Skeletal muscle cell (primary cell): ENCODE results near the gene DPP6.

Experiments used
- DNase-seq: peaks from one replicate; pipeline ENCODE4 v3.0.0-alpha.2; 2010; ENCODE audit warnings: low read depth
- H3K4me3 ChIP-seq: 2 replicates; pipeline ENCODE4 v1.5.1; 2011; ENCODE audit warnings: low read depth, mild to moderate bottlenecking, control low read depth, low read length, moderate library complexity

The DPP6 gene

GRCh38 chr7:154484406-154484805 is 432.2 kb downstream of the DPP6 start:
- no peak for DNase-seq
- no peak overlapping the region for H3K4me3 ChIP-seq

GRCh38 chr7:154484943-154485342 is 432.7 kb downstream of the DPP6 start:
- DNase-seq: no peak
- H3K4me3 ChIP-seq: no peak overlapping the region

DNA sequence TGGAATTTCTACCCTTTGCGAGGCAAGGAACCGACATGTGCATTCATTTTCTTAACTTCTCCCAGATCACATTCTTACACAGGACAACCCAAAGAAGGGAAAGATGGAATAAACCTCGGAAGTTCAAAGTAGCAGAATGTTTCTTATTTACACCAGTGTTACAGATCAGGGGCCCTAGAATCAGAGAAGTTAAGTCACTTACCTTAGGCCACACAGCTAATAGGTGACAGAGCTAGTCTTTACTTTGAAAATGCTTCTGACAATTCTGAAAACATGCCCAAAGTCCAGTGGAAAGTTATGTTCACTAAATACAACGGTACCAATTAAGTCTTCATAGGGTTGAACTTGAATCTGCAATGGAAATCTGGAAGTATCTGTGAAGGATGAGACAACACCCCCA is 437.7 kb downstream of the DPP6 start:
- DNase-seq: no peak
- no peak overlapping the region for H3K4me3 ChIP-seq

GRCh38 chr7:154493594-154493993 is 441.4 kb downstream of the DPP6 start:
- H3K4me3 ChIP-seq: no peak overlapping the region
- no peak for DNase-seq

DNA sequence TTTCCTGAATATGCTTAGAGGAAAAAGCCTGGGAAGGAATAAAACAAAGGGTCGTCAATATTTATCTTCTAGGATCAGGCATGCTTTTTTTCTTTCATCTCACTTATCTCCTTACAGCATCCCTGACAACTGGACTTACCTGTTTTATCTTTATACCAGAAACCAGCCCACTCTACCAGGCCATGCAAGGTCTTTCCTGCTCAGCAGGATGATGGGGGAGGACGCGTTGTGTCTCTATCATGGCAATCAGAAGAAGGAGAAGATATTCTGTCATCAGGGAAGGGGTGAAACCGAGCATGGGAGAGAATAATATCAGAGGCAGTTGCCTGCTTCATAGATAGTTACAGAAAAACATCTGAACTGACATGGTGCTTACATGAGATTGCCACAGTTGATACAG is 445.6 kb downstream of the DPP6 start:
- no peak overlapping the region for H3K4me3 ChIP-seq
- no peak for DNase-seq

GRCh38 chr7:154503962-154504550 is 451.9 kb downstream of the DPP6 start:
- H3K4me3 ChIP-seq: no peak overlapping the region
- DNase-seq: no peak

- no peak overlapping the region for H3K4me3 ChIP-seq
- no peak for DNase-seq
Observed at GRCh38 chr7:154504918-154505317, 452.7 kb downstream of the DPP6 start.

DNA sequence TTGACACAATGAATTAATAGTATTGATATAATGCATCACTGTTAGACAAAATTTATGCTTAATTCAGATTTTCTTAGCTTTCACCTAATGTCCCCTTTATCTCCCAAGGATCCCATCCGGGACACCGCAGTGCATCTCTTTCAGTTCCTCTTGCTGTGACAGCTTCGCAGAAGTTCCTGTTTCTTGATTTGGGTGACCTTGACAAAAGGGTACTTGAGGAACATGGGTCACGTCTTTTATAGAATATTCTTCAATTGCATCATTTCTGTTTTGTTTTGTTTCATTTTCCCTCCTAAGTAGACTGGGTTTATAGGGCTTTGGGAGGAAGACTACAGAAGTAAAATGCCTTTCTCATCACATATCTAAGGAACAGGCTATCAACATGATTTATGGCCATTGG is 453.2 kb downstream of the DPP6 start:
- no peak for DNase-seq
- H3K4me3 ChIP-seq: no peak overlapping the region

GRCh38 chr7:154509192-154509591 is 457.0 kb downstream of the DPP6 start:
- no peak overlapping the region for H3K4me3 ChIP-seq

GRCh38 chr7:154512121-154512833 is 460.1 kb downstream of the DPP6 start:
- DNase-seq: no peak

More at GRCh38 chr7:154509192-154509591, 457.0 kb downstream of the DPP6 start:
- no peak for DNase-seq

GRCh38 chr7:154517768-154518167 is 465.6 kb downstream of the DPP6 start:
- no peak for DNase-seq
- H3K4me3 ChIP-seq: no peak overlapping the region

More at GRCh38 chr7:154512121-154512833, 460.1 kb downstream of the DPP6 start:
- H3K4me3 ChIP-seq: no peak overlapping the region

DNA sequence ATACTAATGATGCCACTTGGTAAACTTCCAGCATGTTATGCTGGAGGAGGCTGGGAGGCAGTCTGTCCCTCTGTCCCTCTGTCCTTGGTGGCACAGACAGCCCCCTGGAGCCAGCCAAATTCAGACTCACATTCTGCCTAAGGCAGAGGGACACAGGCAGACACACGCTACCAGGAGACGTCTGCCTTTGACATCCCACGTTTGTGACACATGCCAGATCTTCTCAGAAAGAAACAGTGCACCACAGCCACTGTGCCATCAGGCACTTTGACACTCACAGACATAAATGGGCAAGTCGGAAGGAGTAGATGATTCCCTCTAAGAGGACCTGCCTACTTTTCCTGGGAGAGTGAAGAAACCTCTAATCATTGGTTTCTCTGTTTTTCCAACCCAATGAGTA is 467.0 kb downstream of the DPP6 start:
- no peak for DNase-seq

GRCh38 chr7:154530136-154530535 is 477.9 kb downstream of the DPP6 start:
- no peak overlapping the region for H3K4me3 ChIP-seq
- DNase-seq: no peak

More for the DNA sequence above, 467.0 kb downstream of the DPP6 start:
- no peak overlapping the region for H3K4me3 ChIP-seq

DNA sequence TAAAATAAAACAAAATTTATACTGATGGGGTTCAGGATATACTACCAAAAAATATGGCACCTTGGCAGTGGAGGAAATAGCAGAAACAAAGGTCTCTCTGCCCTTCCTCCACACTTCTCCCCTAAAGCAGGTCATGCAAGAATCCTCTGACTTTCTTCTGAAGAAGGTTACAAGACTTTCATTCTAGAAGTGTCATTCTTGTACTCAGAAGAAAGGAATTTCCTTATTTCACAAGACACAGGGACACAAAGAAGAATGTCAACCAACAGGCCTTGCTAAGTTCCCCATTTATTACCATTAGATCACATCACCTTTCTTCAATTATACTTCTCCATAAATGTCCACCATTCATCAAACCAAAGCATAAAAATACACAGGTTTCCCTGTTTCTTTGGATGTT is 480.6 kb downstream of the DPP6 start:
- no peak for DNase-seq
- H3K4me3 ChIP-seq: no peak overlapping the region

DNA sequence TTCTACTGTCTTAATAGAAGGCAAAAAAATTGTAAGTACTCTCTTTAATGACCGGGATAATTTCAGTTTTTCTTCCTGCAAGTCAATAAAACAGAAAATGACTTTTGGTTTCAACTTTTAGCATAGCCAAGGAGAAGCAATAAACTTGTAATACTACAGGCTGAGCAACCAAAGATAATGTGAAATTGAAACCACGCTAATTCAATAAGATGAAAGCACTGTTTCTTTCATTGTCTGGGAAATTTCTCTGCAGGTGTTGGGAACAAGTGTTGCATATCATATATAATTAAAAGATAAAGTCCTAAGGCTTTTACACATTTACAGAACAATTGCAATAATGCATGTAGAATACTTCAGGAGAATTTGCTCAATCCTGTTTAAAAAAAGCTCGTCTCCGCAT is 488.4 kb downstream of the DPP6 start:
- no peak for DNase-seq
- H3K4me3 ChIP-seq: no peak overlapping the region

- no peak overlapping the region for H3K4me3 ChIP-seq
- DNase-seq: no peak
Observed at GRCh38 chr7:154541606-154542005, 489.4 kb downstream of the DPP6 start.

DNA sequence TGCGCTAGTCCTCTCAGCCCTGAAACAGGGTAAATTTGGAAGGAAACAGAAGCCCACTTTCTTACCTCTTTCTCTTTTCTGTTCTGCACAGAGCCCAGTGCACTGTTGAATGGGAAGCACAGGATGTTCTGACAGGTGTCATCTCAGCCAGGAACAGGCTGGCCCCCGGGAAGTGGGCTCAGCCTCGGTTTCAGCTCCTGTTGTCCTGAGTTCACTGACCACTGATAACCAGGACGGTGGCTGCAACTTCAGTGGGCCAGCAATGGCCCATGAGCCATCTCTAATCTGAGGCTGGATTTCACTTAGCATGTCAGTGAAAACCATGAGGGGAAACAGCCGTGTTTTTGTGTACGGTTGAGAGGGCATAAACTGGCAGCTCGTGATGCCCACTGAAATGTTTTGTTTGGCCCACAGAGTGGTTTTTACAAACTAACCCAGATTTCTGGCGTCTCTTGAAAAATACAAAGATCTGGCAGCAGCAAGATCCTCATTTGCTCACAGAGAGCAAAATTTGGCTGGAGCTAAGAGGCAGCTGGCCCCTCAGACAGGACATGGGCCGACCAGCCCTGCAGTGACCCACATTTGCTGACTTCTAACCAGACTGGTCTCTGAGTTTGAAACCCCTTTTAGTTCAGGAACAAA is 494.9 kb downstream of the DPP6 start:
- H3K4me3 ChIP-seq: no peak overlapping the region
- DNase-seq: no peak

- DNase-seq: no peak
- no peak overlapping the region for H3K4me3 ChIP-seq
Observed at GRCh38 chr7:154553711-154554265, 501.6 kb downstream of the DPP6 start.

DNA sequence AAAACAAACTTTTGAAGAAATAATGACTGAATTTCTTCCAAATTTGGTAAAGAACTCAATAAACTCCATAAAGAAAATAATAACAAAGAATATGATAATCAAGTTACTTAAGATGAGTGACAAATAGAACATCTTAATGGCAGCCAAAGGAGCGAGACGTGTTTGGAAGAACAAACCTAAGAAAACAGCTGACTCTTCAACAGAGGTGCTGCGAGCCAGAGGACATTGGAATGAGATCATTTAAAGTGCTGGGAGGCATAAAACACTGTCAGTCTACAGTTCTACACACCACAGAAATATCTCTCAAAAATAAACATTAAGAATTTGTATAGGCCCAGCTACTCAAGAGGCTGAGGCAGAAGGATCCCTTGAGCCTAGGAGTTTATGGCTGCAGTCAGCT is 507.3 kb downstream of the DPP6 start:
- no peak for DNase-seq
- H3K4me3 ChIP-seq: no peak overlapping the region

GRCh38 chr7:154564676-154565075 is 512.5 kb downstream of the DPP6 start:
- DNase-seq: no peak
- no peak overlapping the region for H3K4me3 ChIP-seq

DNA sequence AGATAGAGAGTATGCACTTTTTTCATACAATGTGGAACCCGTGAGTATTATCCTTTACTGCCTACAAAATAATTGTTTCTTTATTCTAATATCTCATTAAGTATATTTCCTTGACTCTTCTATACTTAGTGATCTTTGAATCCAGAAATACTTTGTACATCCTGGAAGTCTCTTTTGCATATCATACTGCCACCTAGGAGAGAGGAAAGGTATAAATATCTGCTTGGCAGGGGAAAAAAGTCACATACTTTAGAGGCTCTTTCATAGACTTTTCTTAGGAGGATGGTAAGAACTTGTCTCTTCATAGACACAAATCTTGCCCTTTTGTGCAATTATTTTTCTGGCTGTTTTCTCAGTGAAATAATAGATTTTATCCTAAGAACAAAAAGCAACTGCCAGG is 514.7 kb downstream of the DPP6 start:
- no peak overlapping the region for H3K4me3 ChIP-seq
- DNase-seq: no peak
